ENCODE results near the gene JAML. TPM values are rescaled to one million over a fixed set of nuclear protein-coding genes. Genes with fewer than 3 reads are reported as not detected.

Gene JAML
- total and polyA plus RNA-seq, 3 experiments from 2014 or later = 210 to 387 (median 363) TPM

- Histone ChIP-seq H3K9me3 (ENCODE audit: low read length) (no peaks in the 10 kb centered on the region), H3K27me3 (ENCODE audit: insufficient read depth, low read length, poor library complexity, severe bottlenecking) (no peaks in the 10 kb centered on the region), H3K36me3 (ENCODE audit: insufficient read depth, low read length) (no peaks in the 10 kb centered on the region), H3K27ac (ENCODE audit: low read depth, low read length) (peak overlapping the region; percentile 61), H3K4me1 (ENCODE audit: insufficient read depth, low read length) (peaks cover 86% of the 10 kb centered on the region), H3K4me3 (ENCODE audit: low read length) (peak overlapping the region; percentile 76)
- ChIA-PET CTCF (interaction anchor here (1.0 to 5.4 kb wide), 10 partner anchors 8 to 129 kb away, joined by 3 to 19 read pairs (median 4); partner anchors contain the start of gene CD3D), POLR2A (interaction anchor here (0.6 to 4.1 kb wide), 10 partner anchors 10 to 476 kb away, joined by 3 to 27 read pairs (median 4); partner anchors contain the start of genes CD3D, KMT2A, MPZL3 and UBE4A)
- Mint-ChIP-seq H3K27me3 (no peaks in the 10 kb centered on the region), H3K4me3 (peak overlapping the region; percentile 84 to 94 (median 90)), H3K27ac (peak overlapping the region in 7 of 8 donors; percentile 76 to 96 (median 95)), H3K36me3 (peaks cover 3 to 64% (median 4%) of the 10 kb centered on the region in 3 donors), H3K4me1 (peaks cover 0 to 83% (median 49%) of the 10 kb centered on the region in 3 donors), H3K9me3 (no peaks in the 10 kb centered on the region)
- DNase-seq = peak in 3 of 5 donors; percentile 33 to 60 (median 39)
Observed at GRCh38 chr11:118223992-118224391, 819 bp downstream of the JAML start.

GRCh38 chr11:118223570-118223969 is 1.2 kb downstream of the JAML start:
- Histone ChIP-seq H3K36me3 (ENCODE audit: insufficient read depth, low read length) (no peaks in the 10 kb centered on the region), H3K4me1 (ENCODE audit: insufficient read depth, low read length) (peaks cover 85% of the 10 kb centered on the region), H3K27me3 (ENCODE audit: insufficient read depth, low read length, poor library complexity, severe bottlenecking) (no peaks in the 10 kb centered on the region), H3K4me3 (ENCODE audit: low read length) (peak overlapping the region; percentile 76), H3K27ac (ENCODE audit: low read depth, low read length) (peak overlapping the region; percentile 61), H3K9me3 (ENCODE audit: low read length) (no peaks in the 10 kb centered on the region)
- peaks cover 3 to 66% (median 4%) of the 10 kb centered on the region in 3 donors for H3K36me3 Mint-ChIP-seq
- peak in 1 of 5 donors; percentile 40 for DNase-seq
- ChIA-PET CTCF (interaction anchor here (1.2 to 5.4 kb wide), 4 partner anchors 21 to 130 kb away, joined by 4 to 19 read pairs (median 10); no protein-coding TSS in a partner anchor), POLR2A (interaction anchor here (0.6 to 1.6 kb wide), 5 partner anchors 9 to 476 kb away, joined by 3 to 11 read pairs (median 4); partner anchors contain the start of genes KMT2A and MPZL3)
- H3K27ac Mint-ChIP-seq = peak overlapping the region in 7 of 8 donors; percentile 76 to 96 (median 95)
- H3K4me3 Mint-ChIP-seq = peak overlapping the region; percentile 84 to 94 (median 90)
- H3K27me3 Mint-ChIP-seq = no peaks in the 10 kb centered on the region
- no peaks in the 10 kb centered on the region for H3K9me3 Mint-ChIP-seq
- H3K4me1 Mint-ChIP-seq = peaks cover 0 to 86% (median 54%) of the 10 kb centered on the region in 3 donors

- Mint-ChIP-seq H3K27ac (peak overlapping the region in 7 of 8 donors; percentile 76 to 98 (median 93)), H3K9me3 (no peaks in the 10 kb centered on the region), H3K36me3 (peaks cover 2 to 64% (median 4%) of the 10 kb centered on the region in 3 donors), H3K4me3 (peak overlapping the region; percentile 69 to 94 (median 90)), H3K4me1 (peaks cover 0 to 86% (median 65%) of the 10 kb centered on the region in 3 donors), H3K27me3 (no peaks in the 10 kb centered on the region)
- ChIA-PET CTCF (interaction anchor here (0.8 to 5.4 kb wide), 4 partner anchors 20 to 38 kb away, joined by 3 to 19 read pairs (median 6); no protein-coding TSS in a partner anchor), POLR2A (interaction anchor here (0.6 to 1.2 kb wide), 3 partner anchors 14 to 30 kb away, joined by 3 read pairs; partner anchors contain the start of gene MPZL3)
- no peak for DNase-seq
- no peaks in the 10 kb centered on the region for H3K27me3 ChIP-seq (ENCODE audit: insufficient read depth, low read length, poor library complexity, severe bottlenecking)
- H3K27ac ChIP-seq (ENCODE audit: low read depth, low read length) = no peak overlapping the region
- peaks cover 85% of the 10 kb centered on the region for H3K4me1 ChIP-seq (ENCODE audit: insufficient read depth, low read length)
- H3K36me3 ChIP-seq (ENCODE audit: insufficient read depth, low read length) = no peaks in the 10 kb centered on the region
- H3K9me3 ChIP-seq (ENCODE audit: low read length) = no peaks in the 10 kb centered on the region
- no peak overlapping the region for H3K4me3 ChIP-seq (ENCODE audit: low read length)
Observed at GRCh38 chr11:118222437-118222836, 2.4 kb downstream of the JAML start.

- no peak overlapping the region for H3K27ac ChIP-seq (ENCODE audit: low read depth, low read length)
- CTCF ChIA-PET = interaction anchor here (0.8 to 1.3 kb wide), 4 partner anchors 10 to 131 kb away, joined by 3 read pairs; no protein-coding TSS in a partner anchor
- peaks cover 0 to 61% (median under 1%) of the 10 kb centered on the region in 3 donors for H3K36me3 Mint-ChIP-seq
Observed at GRCh38 chr11:118221419-118221818, 3.4 kb downstream of the JAML start.

GRCh38 chr11:118219732-118220131 is 5.1 kb downstream of the JAML start:
- no peaks in the 10 kb centered on the region for H3K36me3 ChIP-seq (ENCODE audit: insufficient read depth, low read length)
- Mint-ChIP-seq H3K27ac (peak overlapping the region in 7 of 8 donors; percentile 70 to 98 (median 95)), H3K27me3 (no peaks in the 10 kb centered on the region), H3K4me3 (peak overlapping the region; percentile 69 to 94 (median 90)), H3K9me3 (no peaks in the 10 kb centered on the region), H3K36me3 (peaks cover 0 to 56% (median 0%) of the 10 kb centered on the region in 3 donors), H3K4me1 (peaks cover 0 to 92% (median 88%) of the 10 kb centered on the region in 3 donors)
- no peak for DNase-seq
- peaks cover 86% of the 10 kb centered on the region for H3K4me1 ChIP-seq (ENCODE audit: insufficient read depth, low read length)
- ChIA-PET CTCF (interaction anchor here (0.7 to 2.0 kb wide), 5 partner anchors 17 to 85 kb away, joined by 3 to 6 read pairs (median 3); partner anchors contain the start of gene CD3E), POLR2A (interaction anchor here (1.1 to 2.2 kb wide), 3 partner anchors 11 to 21 kb away, joined by 3 to 8 read pairs (median 6); no protein-coding TSS in a partner anchor)
- H3K27ac ChIP-seq (ENCODE audit: low read depth, low read length) = no peak overlapping the region
- no peaks in the 10 kb centered on the region for H3K27me3 ChIP-seq (ENCODE audit: insufficient read depth, low read length, poor library complexity, severe bottlenecking)
- H3K9me3 ChIP-seq (ENCODE audit: low read length) = no peaks in the 10 kb centered on the region
- H3K4me3 ChIP-seq (ENCODE audit: low read length) = no peak overlapping the region

More at GRCh38 chr11:118221419-118221818, 3.4 kb downstream of the JAML start:
- no peaks in the 10 kb centered on the region for H3K9me3 Mint-ChIP-seq
- peaks cover 0 to 86% (median 75%) of the 10 kb centered on the region in 3 donors for H3K4me1 Mint-ChIP-seq
- Histone ChIP-seq H3K4me3 (ENCODE audit: low read length) (no peak overlapping the region), H3K36me3 (ENCODE audit: insufficient read depth, low read length) (no peaks in the 10 kb centered on the region), H3K27me3 (ENCODE audit: insufficient read depth, low read length, poor library complexity, severe bottlenecking) (no peaks in the 10 kb centered on the region), H3K9me3 (ENCODE audit: low read length) (no peaks in the 10 kb centered on the region), H3K4me1 (ENCODE audit: insufficient read depth, low read length) (peaks cover 85% of the 10 kb centered on the region)
- H3K27me3 Mint-ChIP-seq = no peaks in the 10 kb centered on the region
- DNase-seq = no peak
- H3K4me3 Mint-ChIP-seq = peak overlapping the region; percentile 69 to 94 (median 90)
- peak overlapping the region in 7 of 8 donors; percentile 7 to 98 (median 95) for H3K27ac Mint-ChIP-seq
- POLR2A ChIA-PET = interaction anchor here (1.2 kb wide), 1 partner anchor 19 kb away, joined by 3 read pairs; no protein-coding TSS in a partner anchor

- POLR2A ChIA-PET = interaction anchor here (2.2 kb wide), 1 partner anchor 17 kb away, joined by 8 read pairs; no protein-coding TSS in a partner anchor
- no peaks in the 10 kb centered on the region for H3K9me3 ChIP-seq (ENCODE audit: low read length)
- H3K4me3 ChIP-seq (ENCODE audit: low read length) = no peak overlapping the region
- Mint-ChIP-seq H3K4me1 (peaks cover 0 to 97% (median 90%) of the 10 kb centered on the region in 3 donors), H3K9me3 (no peaks in the 10 kb centered on the region), H3K27ac (peak overlapping the region in 7 of 8 donors; percentile 70 to 98 (median 95)), H3K36me3 (peaks cover 0 to 54% (median 0%) of the 10 kb centered on the region in 3 donors), H3K27me3 (no peaks in the 10 kb centered on the region), H3K4me3 (peak overlapping the region; percentile 69 to 94 (median 90))
- CTCF ChIA-PET = interaction anchor here (0.7 to 3.4 kb wide), 7 partner anchors 17 to 85 kb away, joined by 3 to 16 read pairs (median 4); partner anchors contain the start of gene CD3E
- H3K27ac ChIP-seq (ENCODE audit: low read depth, low read length) = no peak overlapping the region
- no peaks in the 10 kb centered on the region for H3K36me3 ChIP-seq (ENCODE audit: insufficient read depth, low read length)
- H3K27me3 ChIP-seq (ENCODE audit: insufficient read depth, low read length, poor library complexity, severe bottlenecking) = no peaks in the 10 kb centered on the region
- no peak for DNase-seq
- peaks cover 91% of the 10 kb centered on the region for H3K4me1 ChIP-seq (ENCODE audit: insufficient read depth, low read length)
Observed at GRCh38 chr11:118219244-118219643, 5.6 kb downstream of the JAML start.

GRCh38 chr11:118217575-118217974 is 7.2 kb downstream of the JAML start:
- ChIA-PET POLR2A (interaction anchor here (0.9 to 2.5 kb wide), 2 partner anchors 15 to 142 kb away, joined by 3 to 9 read pairs; partner anchors contain the start of gene UBE4A), CTCF (interaction anchor here (1.2 to 7.9 kb wide), 4 partner anchors 10 to 23 kb away, joined by 3 to 46 read pairs (median 10); no protein-coding TSS in a partner anchor)
- Histone ChIP-seq H3K9me3 (ENCODE audit: low read length) (no peaks in the 10 kb centered on the region), H3K4me3 (ENCODE audit: low read length) (peak overlapping the region; percentile 44), H3K27ac (ENCODE audit: low read depth, low read length) (no peak overlapping the region), H3K27me3 (ENCODE audit: insufficient read depth, low read length, poor library complexity, severe bottlenecking) (no peaks in the 10 kb centered on the region), H3K4me1 (ENCODE audit: insufficient read depth, low read length) (peaks cover 99% of the 10 kb centered on the region), H3K36me3 (ENCODE audit: insufficient read depth, low read length) (peaks cover under 1% of the 10 kb centered on the region)
- no peak for DNase-seq
- Mint-ChIP-seq H3K36me3 (peaks cover 5 to 58% (median 11%) of the 10 kb centered on the region in 3 donors), H3K27me3 (no peaks in the 10 kb centered on the region), H3K4me3 (peak overlapping the region; percentile 84 to 94 (median 90)), H3K27ac (peak overlapping the region in 7 of 8 donors; percentile 76 to 98 (median 95)), H3K4me1 (peaks cover 0 to 100% (median 95%) of the 10 kb centered on the region in 3 donors), H3K9me3 (no peaks in the 10 kb centered on the region)

All from CD8-positive, alpha-beta memory T cell (primary cell).